ENCODE data around the gene LRCH4. TPM values are rescaled to one million over a fixed set of nuclear protein-coding genes. Genes with fewer than 3 reads are reported as not detected.

LRCH4 gene
- total RNA-seq, 2 donors from 2014 or later: 59.0 to 65.4 TPM

GRCh38 chr7:100626530-100627237 is 40.8 kb upstream of the LRCH4 start:
- DNase-seq: peak; percentile 90
- intact Hi-C loops (cut with DNase I): no loop called here
- Histone ChIP-seq H3K9me3 (no peaks in the 10 kb centered on the region), H3K27ac (no peak overlapping the region), H3K4me3 (peak overlapping the region; percentile 27), H3K36me3 (no peaks in the 10 kb centered on the region), H3K27me3 (no peaks in the 10 kb centered on the region), H3K9ac (ENCODE audit: low read depth in 2 of 2, low read length in 2 of 2) (peak overlapping the region in 1 of 2 donors; percentile 60), H3K4me1 (no peaks in the 10 kb centered on the region)
- TF ChIP-seq CTCF (IDR thresholded peaks at IDR 0.05): no peak

- Histone ChIP-seq H3K4me1 (no peaks in the 10 kb centered on the region), H3K4me3 (no peak overlapping the region), H3K27ac (no peak overlapping the region), H3K9me3 (no peaks in the 10 kb centered on the region), H3K27me3 (no peaks in the 10 kb centered on the region), H3K36me3 (no peaks in the 10 kb centered on the region), H3K9ac (ENCODE audit: low read depth in 2 of 2, low read length in 2 of 2) (no peak overlapping the region)
- no peak for TF ChIP-seq CTCF (IDR thresholded peaks at IDR 0.05)
- DNase-seq: no peak
- intact Hi-C loops (cut with DNase I): no loop called here
Observed at GRCh38 chr7:100626055-100626454, 40.1 kb upstream of the LRCH4 start.

- Histone ChIP-seq H3K27ac (no peak overlapping the region), H3K9ac (ENCODE audit: low read depth in 2 of 2, low read length in 2 of 2) (peak overlapping the region in 1 of 2 donors; percentile 12), H3K27me3 (no peaks in the 10 kb centered on the region), H3K4me3 (no peak overlapping the region), H3K9me3 (no peaks in the 10 kb centered on the region), H3K36me3 (no peaks in the 10 kb centered on the region), H3K4me1 (no peaks in the 10 kb centered on the region)
- intact Hi-C loops (cut with DNase I): no loop called here
- DNase-seq: no peak
- no peak for TF ChIP-seq CTCF (IDR thresholded peaks at IDR 0.05)
Observed at GRCh38 chr7:100623951-100624824, 38.3 kb upstream of the LRCH4 start.

GRCh38 chr7:100621554-100621953 is 35.6 kb upstream of the LRCH4 start:
- no peaks in the 10 kb centered on the region for H3K27me3 ChIP-seq
- H3K4me3 ChIP-seq: no peak overlapping the region
- no peak overlapping the region for H3K9ac ChIP-seq (ENCODE audit: low read depth in 2 of 2, low read length in 2 of 2)
- no peak for DNase-seq
- H3K9me3 ChIP-seq: no peaks in the 10 kb centered on the region
- no peaks in the 10 kb centered on the region for H3K4me1 ChIP-seq
- H3K36me3 ChIP-seq: no peaks in the 10 kb centered on the region
- intact Hi-C loops (cut with DNase I): no loop called here
- H3K27ac ChIP-seq: no peak overlapping the region
- TF ChIP-seq CTCF (IDR thresholded peaks at IDR 0.05): no peak

GRCh38 chr7:100620804-100621203 is 34.9 kb upstream of the LRCH4 start:
- no peaks in the 10 kb centered on the region for H3K27me3 ChIP-seq
- no peak overlapping the region for H3K27ac ChIP-seq
- no peak for DNase-seq
- H3K4me1 ChIP-seq: no peaks in the 10 kb centered on the region
- no peak for TF ChIP-seq CTCF (IDR thresholded peaks at IDR 0.05)
- H3K4me3 ChIP-seq: no peak overlapping the region
- no peaks in the 10 kb centered on the region for H3K9me3 ChIP-seq
- H3K9ac ChIP-seq (ENCODE audit: low read depth in 2 of 2, low read length in 2 of 2): no peak overlapping the region
- H3K36me3 ChIP-seq: no peaks in the 10 kb centered on the region
- intact Hi-C loops (cut with DNase I): no loop called here
